HPDE6-E6E7 (cell line): ENCODE data around the gene UQCRC1.
"Not testable (repeated sequence)": the region's sequence is repeated elsewhere in the genome, so short reads cannot be mapped to it uniquely, and the experiment has no call there.

Source experiments
- DNase-seq: peaks from one replicate; pipeline ENCODE4 v3.0.0; 2011; ENCODE audit warnings: missing footprints; ENCODE audit errors: extremely low spot score

Gene UQCRC1

DNA sequence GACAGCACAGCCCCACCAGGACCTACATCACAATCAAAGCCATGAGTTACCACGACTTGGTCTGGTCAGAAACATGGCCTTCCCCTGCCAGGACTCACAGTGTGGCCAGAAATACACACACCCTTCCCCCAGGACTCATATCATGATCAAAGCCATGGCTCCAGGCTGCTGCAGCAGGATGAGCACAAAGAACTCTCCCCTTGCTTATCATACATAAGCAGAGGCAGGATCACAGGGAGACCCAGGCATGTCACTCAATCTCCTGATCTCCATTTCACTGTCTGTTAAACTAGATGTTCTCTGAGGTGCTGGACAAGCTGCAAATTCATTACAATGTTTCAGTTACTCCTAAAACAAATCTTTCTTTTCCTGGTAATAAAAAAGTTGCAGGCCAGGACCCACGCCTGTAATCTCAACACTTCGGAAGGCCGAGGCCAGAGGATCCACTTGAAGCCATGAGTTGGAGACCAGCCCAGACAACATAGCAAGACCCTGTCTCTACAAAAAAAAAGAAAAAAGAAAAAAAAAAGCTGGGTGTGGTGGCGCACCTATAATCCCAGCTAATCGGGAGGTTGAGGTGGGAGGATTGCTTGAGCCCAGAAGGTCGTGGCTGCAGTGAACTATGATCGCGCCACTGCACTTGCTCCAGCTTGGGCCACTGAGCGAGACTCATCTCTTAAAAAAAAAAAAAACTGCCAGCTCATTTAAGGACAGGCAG lies 54.1 kb downstream of the UQCRC1 start:
- DNase-seq: no peak

DNA sequence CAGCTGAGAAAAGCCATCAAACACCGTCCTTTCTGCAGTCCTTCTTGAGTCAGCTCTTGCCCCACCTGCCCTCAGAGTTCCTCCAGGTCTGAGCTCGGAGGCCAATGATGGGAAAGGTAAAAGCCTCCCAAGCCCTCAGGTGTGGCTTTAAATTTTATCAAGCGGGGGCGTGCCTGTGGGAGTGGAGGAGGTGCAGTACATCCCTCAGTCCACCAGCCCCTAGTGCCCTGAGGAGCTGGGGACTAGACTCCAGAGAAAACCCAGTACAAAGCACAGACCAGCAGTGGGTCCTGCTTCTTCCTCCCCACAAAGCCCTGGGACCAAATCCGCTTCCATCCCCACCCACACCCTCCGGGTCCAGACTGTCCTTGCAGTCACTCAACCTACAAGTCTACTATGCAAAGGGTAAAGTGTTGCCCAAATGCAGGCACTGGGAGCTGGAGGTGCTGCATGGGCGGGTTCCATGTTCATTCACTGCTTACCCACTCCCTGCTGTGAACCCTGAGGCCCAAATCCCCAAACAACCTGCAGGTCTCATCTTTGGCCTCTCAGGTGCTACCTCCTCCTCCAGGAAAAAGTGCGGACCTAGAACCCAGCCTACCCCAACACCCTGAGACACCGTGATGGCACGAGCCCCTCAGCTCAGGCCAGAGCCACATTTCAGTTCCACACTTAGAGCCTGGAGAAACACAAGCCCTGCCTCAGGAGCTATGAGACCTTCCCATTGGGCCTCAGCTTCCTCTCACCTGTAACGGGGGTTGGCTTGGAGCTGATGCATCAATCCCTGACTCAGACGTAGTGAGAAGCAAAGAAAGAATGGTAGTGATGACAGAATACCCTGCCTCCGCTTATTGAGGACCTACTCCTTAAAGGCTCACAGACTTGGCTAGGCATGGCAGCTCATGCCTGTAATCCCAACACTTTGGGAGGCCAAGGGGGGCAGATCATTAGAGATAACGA lies 55.3 kb downstream of the UQCRC1 start:
- no peak for DNase-seq

DNA sequence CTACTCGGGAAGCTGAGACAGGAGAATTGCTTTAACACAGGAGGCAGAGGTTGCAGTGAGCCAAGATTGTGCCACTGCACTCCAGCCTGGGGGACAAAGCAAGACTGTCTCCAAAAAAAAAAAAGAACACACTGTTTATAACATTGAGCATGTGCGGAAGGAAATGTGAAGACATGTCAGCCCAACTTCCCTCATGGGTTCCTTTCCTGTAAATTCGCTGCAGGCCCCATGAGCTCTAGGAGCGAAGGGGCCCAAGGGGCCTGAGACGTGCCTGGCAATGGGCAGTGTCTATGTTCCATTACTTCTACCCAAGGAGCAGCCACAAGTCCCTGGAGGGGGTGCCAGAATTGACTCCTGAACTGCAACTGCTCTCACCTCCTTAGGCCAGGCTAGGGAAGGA lies 56.1 kb downstream of the UQCRC1 start:
- no peak for DNase-seq

DNA sequence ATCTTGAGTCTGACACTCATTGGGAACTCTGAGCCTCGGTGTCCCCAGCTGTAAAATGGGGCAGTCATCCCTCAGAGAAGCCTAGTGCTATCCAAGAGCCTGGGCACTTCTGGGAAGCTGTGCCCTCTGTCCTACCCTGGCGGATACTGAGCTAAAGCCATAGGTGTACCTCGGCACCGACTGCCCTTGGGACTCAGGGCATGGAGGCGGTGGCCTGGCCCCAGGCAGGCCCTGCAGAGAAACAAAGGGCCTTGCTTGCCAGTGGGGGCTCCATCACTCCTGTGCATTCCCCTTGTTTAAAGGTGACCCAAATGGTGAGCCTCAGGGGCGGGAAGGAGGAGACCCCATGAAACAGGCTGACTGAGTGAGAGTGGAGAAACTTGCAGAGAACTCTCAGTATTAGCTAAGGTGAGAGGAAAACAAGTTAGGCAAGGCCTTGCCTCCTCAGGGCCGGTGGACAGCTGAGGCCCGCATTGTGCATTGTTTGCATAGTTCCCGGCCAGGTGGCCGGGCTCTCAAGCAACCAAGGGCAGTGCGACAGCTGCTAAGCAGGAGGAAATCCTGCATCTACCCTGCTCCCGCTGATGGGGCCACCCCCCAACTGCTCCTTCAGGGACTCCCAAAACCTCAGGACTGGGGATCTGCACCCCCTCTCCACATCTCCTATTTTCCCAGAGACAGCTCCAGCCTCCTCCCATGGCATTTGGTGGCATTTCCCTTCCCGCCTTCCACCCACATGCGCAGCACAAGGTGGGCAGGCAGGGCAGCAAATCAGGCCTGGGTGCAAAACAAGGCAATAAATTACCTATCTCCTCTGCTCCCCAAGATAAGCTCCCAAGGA lies 57.1 kb downstream of the UQCRC1 start:
- no peak for DNase-seq

DNA sequence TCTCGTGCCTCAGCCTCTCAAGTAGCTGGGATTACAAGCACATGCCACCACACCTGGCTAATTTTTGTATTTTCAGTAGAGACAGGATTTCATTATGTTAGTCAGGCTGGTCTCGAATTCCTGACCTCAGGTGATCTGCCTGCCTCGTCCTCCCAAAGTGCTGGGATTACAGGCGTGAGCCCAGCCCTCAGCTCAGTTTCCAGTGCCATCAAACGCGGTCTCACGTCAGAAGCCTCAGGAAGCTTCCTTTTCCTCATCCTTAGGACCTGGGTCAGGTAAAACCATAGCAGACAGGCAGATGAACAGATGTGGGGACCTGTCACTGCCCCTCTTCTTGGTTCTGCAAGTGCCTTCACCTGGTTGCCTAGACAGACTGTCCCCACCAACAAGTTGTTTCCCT lies 57.8 kb downstream of the UQCRC1 start:
- not testable (repeated sequence) for DNase-seq
